NT2/D1 (cell line): ENCODE results near the gene EP300.

Experiments used
- YY1 ChIP-seq: IDR thresholded peaks from 2 replicates; pipeline ENCODE4 v1.6.1; 2011; ENCODE audit not compliant: insufficient read length, insufficient read depth
- ZNF274 ChIP-seq: IDR thresholded peaks from 2 replicates; pipeline ENCODE4 v1.6.1; 2011; ENCODE audit warnings: mild to moderate bottlenecking, low read depth, low read length

DNA sequence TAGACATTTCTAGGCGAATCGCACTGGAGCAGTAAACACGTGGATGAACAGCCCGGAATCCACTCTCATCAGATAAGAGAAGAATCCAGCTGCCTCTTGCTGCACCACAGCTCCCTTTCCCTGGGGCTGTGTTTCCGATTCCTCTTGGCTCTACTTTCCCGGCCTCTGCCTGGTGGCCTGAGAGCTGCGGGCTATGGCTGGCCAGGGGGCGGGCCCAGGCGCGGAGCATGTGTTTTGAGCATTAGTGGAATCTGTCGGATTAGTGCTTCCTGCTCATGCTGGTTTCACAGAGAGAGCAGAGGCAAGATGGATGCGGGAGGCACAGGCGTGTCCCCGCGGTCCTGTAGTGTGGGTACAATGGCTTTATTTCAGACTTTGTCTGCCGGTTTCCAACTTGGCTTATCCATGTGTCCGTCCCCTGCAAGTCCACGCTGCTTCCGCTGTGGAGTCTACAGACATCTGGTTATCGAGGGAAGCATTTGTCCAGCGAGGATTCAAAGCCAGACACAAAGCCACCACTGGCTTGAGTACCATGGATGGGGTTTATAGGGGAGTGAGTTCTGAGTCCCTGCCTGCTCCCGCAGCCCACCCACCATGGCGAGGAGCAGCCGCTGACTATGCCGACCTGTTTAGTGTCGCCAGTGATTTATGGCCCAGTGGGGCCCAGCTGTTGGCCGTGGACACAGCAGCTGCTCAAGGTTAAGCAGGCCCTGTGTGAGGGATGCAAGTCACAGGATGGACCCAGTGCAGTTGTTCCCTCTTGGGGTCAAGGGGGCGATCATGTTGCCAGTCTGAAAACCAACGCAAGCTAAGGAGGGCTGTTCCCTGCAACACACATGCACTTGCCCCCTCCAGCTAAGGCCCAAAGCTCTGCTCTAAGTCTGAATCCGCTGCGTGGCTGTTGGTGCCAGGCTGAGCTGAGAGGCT lies 43.3 kb upstream of the EP300 start:
- TF ChIP-seq YY1, result no peak
- no peak for TF ChIP-seq ZNF274
